Astrocyte (in vitro differentiated cells and primary cell): ENCODE measurements around the gene N4BP3. TPM values are rescaled to one million over a fixed set of nuclear protein-coding genes. Genes with fewer than 3 reads are reported as not detected.
"Not testable (repeated sequence)": the region's sequence is repeated elsewhere in the genome, so short reads cannot be mapped to it uniquely, and the experiment has no call there.

Experiments
- DNase-seq: peaks from one replicate; pipeline ENCODE4 v3.0.0-alpha.2; 2010; ENCODE audit warnings: low read depth
- FAIRE-seq: peaks from 2 replicates; lab custom pipeline; 2011; peaks lifted over from hg19 to GRCh38; lab: Jason Lieb, UNC
- H2AFZ ChIP-seq: 2 replicates; pipeline ENCODE4 v1.6.0; 2012; ENCODE audit warnings: low read depth, low read length, inconsistent platforms
- H3K27ac ChIP-seq: 2 replicates; pipeline ENCODE4 v1.5.1; 2011; ENCODE audit warnings: low read depth, low read length, inconsistent platforms
- H3K27me3 ChIP-seq: 2 replicates; pipeline ENCODE4 v1.6.0; 2011; ENCODE audit warnings: low read length, inconsistent platforms; ENCODE audit not compliant: insufficient read depth
- H3K36me3 ChIP-seq: 2 replicates; pipeline ENCODE4 v1.5.1; 2011; ENCODE audit warnings: low read length, inconsistent platforms; ENCODE audit not compliant: insufficient read depth
- H3K4me1 ChIP-seq: 2 replicates; pipeline ENCODE4 v1.5.1; 2011; ENCODE audit warnings: low read length, inconsistent platforms; ENCODE audit not compliant: insufficient read depth
- H3K4me2 ChIP-seq: 2 replicates; pipeline ENCODE4 v1.6.0; 2012; ENCODE audit warnings: low read length, inconsistent platforms
- H3K4me3 ChIP-seq: 2 replicates; pipeline ENCODE4 v1.5.1; 2011; ENCODE audit warnings: low read depth, mild to moderate bottlenecking, low read length, inconsistent platforms; ENCODE audit not compliant: insufficient read depth
- H3K79me2 ChIP-seq: 2 replicates; pipeline ENCODE4 v1.6.0; 2012; ENCODE audit warnings: mild to moderate bottlenecking, low read length, inconsistent platforms; ENCODE audit not compliant: insufficient read depth
- H3K9ac ChIP-seq: 2 replicates; pipeline ENCODE4 v1.6.0; 2012; ENCODE audit warnings: mild to moderate bottlenecking, low read length, inconsistent platforms
- H3K9me3 ChIP-seq: 2 replicates; pipeline ENCODE4 v1.5.1; 2012; ENCODE audit warnings: low read depth, mild to moderate bottlenecking, low read length, inconsistent platforms; ENCODE audit not compliant: insufficient read depth
- H4K20me1 ChIP-seq: 2 replicates; pipeline ENCODE4 v1.6.0; 2012; ENCODE audit warnings: low read length, inconsistent platforms; ENCODE audit not compliant: insufficient read depth
- H3K27ac Mint-ChIP-seq: one replicate; pipeline ENCODE4 v1.8.0; 2021; ENCODE audit warnings: mild to moderate bottlenecking, mixed read lengths; ENCODE audit not compliant: unreplicated experiment
- H3K27me3 Mint-ChIP-seq: one replicate; pipeline ENCODE4 v1.8.0; 2021; ENCODE audit warnings: low read depth, mixed read lengths; ENCODE audit not compliant: unreplicated experiment
- H3K36me3 Mint-ChIP-seq: one replicate; pipeline ENCODE4 v1.8.0; 2021; ENCODE audit warnings: low read depth, mixed read lengths; ENCODE audit not compliant: unreplicated experiment
- H3K4me1 Mint-ChIP-seq: one replicate; pipeline ENCODE4 v1.8.0; 2021; ENCODE audit warnings: low read depth, mixed read lengths; ENCODE audit not compliant: unreplicated experiment
- H3K4me3 Mint-ChIP-seq: one replicate; pipeline ENCODE4 v1.8.0; 2021; ENCODE audit warnings: mild to moderate bottlenecking, moderate library complexity, mixed read lengths; ENCODE audit not compliant: unreplicated experiment
- H3K9me3 Mint-ChIP-seq: one replicate; pipeline ENCODE4 v1.8.0; 2021; ENCODE audit warnings: mild to moderate bottlenecking, mixed read lengths; ENCODE audit not compliant: unreplicated experiment
- EZH2 ChIP-seq: IDR thresholded peaks from 2 replicates; pipeline ENCODE4 v1.6.1; 2012; ENCODE audit warnings: mild to moderate bottlenecking, low read length, inconsistent platforms; ENCODE audit not compliant: insufficient read depth
- total RNA-seq: library from RNA; stranded (reverse); gene quantifications from 2 replicates; pipeline ENCODE4 v1.2.1, GENCODE V29; 2021
- TF ChIP-seq, protein P1 (sequence below): IDR thresholded peaks from 2 replicates; pipeline ENCODE4 v1.5.1; 2011; ENCODE audit warnings: low read depth, mild to moderate bottlenecking, inconsistent platforms, low read length, moderate library complexity; ENCODE audit not compliant: insufficient read depth

Gene N4BP3
- total RNA-seq, 1 donor from 2014 or later = 1.3 TPM

DNA sequence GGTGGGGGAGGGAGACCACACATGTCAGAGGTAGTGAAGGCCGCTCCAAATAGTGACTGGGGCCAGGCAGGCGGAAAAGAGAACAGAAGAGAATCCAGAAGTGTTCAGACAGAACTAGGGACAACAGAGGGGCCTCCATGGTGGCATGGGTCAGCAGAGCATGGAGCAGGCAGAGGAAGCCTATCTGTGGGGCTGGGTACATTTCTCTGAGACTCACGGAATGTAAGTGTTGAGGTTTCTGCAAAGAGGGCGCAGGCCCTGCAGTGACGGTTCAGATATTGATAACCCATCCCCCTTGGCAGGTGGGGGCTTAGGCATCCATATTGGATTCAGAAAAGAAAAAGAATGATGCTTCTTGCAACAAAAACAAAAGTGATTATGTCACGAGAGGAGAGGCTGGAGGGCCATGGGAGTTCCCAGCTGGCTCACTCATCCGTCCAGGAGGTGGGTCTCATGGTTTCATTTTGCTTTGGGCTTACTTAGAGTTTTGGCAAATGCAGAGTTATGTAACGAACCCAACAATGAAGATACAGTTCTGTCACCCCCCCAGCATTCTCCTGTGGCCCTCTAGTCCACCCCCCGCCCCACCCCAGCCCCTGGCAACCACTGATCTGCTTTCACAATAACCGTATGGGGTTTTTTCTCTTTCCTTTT lies 12.0 kb downstream of the N4BP3 start:
- Mint-ChIP-seq H3K4me3 (no peak overlapping the region), H3K9me3 (no peaks in the 10 kb centered on the region), H3K36me3 (no peaks in the 10 kb centered on the region)

DNA sequence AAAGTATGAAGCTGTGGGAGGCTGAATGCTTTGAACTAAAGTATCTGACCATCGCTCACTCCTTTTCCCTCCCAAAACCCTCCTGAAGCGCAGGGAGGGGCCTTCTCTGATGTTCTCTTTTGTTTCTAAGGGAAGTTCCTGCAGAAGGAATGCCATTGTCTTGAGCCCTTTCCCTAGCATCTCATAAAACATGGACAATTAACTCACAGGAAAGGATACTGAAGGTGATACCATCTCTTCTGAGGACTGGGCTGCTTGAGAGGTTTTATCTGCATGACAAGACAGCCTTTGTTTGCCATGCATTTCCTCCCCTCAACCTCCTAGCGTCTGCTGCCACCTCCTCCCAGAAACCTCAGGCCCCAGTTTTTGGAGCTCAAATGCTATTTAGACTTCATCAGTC lies 13.2 kb downstream of the N4BP3 start:
- no peak overlapping the region for H3K4me2 ChIP-seq
- no peak for TF ChIP-seq EZH2
- TF ChIP-seq, protein P1, sequence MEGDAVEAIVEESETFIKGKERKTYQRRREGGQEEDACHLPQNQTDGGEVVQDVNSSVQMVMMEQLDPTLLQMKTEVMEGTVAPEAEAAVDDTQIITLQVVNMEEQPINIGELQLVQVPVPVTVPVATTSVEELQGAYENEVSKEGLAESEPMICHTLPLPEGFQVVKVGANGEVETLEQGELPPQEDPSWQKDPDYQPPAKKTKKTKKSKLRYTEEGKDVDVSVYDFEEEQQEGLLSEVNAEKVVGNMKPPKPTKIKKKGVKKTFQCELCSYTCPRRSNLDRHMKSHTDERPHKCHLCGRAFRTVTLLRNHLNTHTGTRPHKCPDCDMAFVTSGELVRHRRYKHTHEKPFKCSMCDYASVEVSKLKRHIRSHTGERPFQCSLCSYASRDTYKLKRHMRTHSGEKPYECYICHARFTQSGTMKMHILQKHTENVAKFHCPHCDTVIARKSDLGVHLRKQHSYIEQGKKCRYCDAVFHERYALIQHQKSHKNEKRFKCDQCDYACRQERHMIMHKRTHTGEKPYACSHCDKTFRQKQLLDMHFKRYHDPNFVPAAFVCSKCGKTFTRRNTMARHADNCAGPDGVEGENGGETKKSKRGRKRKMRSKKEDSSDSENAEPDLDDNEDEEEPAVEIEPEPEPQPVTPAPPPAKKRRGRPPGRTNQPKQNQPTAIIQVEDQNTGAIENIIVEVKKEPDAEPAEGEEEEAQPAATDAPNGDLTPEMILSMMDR = no peak
- no peak overlapping the region for H2AFZ ChIP-seq
- no peaks in the 10 kb centered on the region for H3K36me3 ChIP-seq
- peaks cover 2% of the 10 kb centered on the region for H3K79me2 ChIP-seq
- Mint-ChIP-seq H3K27me3 (peaks cover 2% of the 10 kb centered on the region), H3K9me3 (no peaks in the 10 kb centered on the region), H3K36me3 (no peaks in the 10 kb centered on the region), H3K27ac (no peak overlapping the region), H3K4me3 (no peak overlapping the region), H3K4me1 (peaks cover 2% of the 10 kb centered on the region)
- no peak overlapping the region for H3K4me3 ChIP-seq
- H3K27me3 ChIP-seq = no peaks in the 10 kb centered on the region
- no peaks in the 10 kb centered on the region for H3K4me1 ChIP-seq
- H3K27ac ChIP-seq = no peak overlapping the region
- DNase-seq (no peak), FAIRE-seq (no peak)
- H3K9ac ChIP-seq = no peak overlapping the region
- H4K20me1 ChIP-seq = no peaks in the 10 kb centered on the region
- H3K9me3 ChIP-seq = no peaks in the 10 kb centered on the region

More for the DNA sequence above, 12.0 kb downstream of the N4BP3 start:
- Histone ChIP-seq H3K4me1 (no peaks in the 10 kb centered on the region), H3K4me3 (no peak overlapping the region), H3K36me3 (no peaks in the 10 kb centered on the region), H2AFZ (no peak overlapping the region), H3K27ac (no peak overlapping the region), H3K4me2 (no peak overlapping the region), H3K79me2 (no peaks in the 10 kb centered on the region), H3K9me3 (no peaks in the 10 kb centered on the region), H3K9ac (no peak overlapping the region), H4K20me1 (no peaks in the 10 kb centered on the region), H3K27me3 (no peaks in the 10 kb centered on the region)
- no peak for DNase-seq
- peaks cover 1% of the 10 kb centered on the region for H3K4me1 Mint-ChIP-seq
- TF ChIP-seq, protein P1 = no peak
- no peak for TF ChIP-seq EZH2
- peaks cover 2% of the 10 kb centered on the region for H3K27me3 Mint-ChIP-seq
- no peak overlapping the region for H3K27ac Mint-ChIP-seq
- no peak for FAIRE-seq

DNA sequence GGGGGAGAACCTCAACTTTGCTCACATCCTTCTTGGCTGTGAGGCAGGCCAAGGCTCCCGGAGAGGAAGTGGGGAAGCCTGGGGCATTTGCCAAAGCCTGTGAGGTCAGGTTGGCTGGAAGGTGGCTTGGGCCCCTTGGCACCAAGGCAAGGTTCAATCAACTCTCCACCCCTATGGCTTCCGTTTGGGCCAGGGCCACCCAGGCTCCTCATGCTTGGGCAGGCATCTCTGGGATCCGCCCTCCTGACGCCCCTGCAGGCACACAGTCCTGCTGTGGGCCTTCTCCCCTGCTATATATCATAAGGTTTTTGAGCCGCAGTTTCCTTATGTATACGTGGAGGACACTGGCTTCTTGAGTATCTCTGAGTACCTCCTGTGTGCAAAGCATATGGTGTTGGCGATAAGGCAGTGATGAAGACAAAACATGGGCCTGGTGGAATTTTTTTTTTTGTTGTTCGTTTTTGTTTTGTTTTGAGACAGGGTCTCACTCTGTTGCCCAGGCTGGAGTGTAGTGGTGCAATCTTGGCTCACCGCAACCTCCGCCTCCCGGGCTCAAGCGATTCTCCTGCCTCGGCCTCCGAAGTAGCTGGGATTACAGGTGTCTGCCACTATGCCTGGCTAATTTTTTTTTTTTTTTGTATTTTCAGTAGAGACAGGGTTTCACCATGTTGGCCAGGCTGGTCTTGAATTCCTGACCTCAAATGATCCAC lies 14.1 kb downstream of the N4BP3 start:
- H3K9ac ChIP-seq, H3K36me3 ChIP-seq, H3K9me3 ChIP-seq, H3K4me1 Mint-ChIP-seq, H3K36me3 Mint-ChIP-seq, H3K27me3 ChIP-seq, H4K20me1 ChIP-seq, H3K27ac ChIP-seq, H2AFZ ChIP-seq, FAIRE-seq, H3K4me2 ChIP-seq, H3K4me3 ChIP-seq, H3K79me2 ChIP-seq, H3K27me3 Mint-ChIP-seq, H3K27ac Mint-ChIP-seq, H3K9me3 Mint-ChIP-seq, DNase-seq, H3K4me1 ChIP-seq, H3K4me3 Mint-ChIP-seq: not testable (repeated sequence)
